Activated CD8-positive, alpha-beta memory T cell treated with anti-CD3 and anti-CD28 coated beads, Interleukin-2, amount 10 ng/mL, durations not matched to agents 7 days and 5 days (primary cell): ENCODE measurements around the gene P3H3. TPM values are rescaled to one million over a fixed set of nuclear protein-coding genes. Genes with fewer than 3 reads are reported as not detected.

ENCODE experiments used
- ATAC-seq: fragments of 150-1000 bp; cut with Tn5 transposase; one replicate; pipeline ENCODE4 v1.10.0; 2021; ENCODE audit warnings: moderate library complexity
- CTCF ChIA-PET: fragments of 350-600 bp; sonication (Branson Sonifier 250); formaldehyde crosslinking; loops from one replicate; lab custom pipeline; 2021; ENCODE audit warnings: antibody characterized with exemption; lab: Charles Lee
- DNase-seq: peaks from one replicate; pipeline ENCODE4 v3.0.0-alpha.2; 2020
- H3K27ac Mint-ChIP-seq: one replicate; pipeline ENCODE4 v1.8.0; 2021; ENCODE audit warnings: mild to moderate bottlenecking, mixed read lengths
- H3K27me3 Mint-ChIP-seq: one replicate; pipeline ENCODE4 v1.8.0; 2021; ENCODE audit warnings: mixed read lengths
- H3K36me3 Mint-ChIP-seq: one replicate; pipeline ENCODE4 v1.8.0; 2021; ENCODE audit warnings: mild to moderate bottlenecking, mixed read lengths
- H3K4me1 Mint-ChIP-seq: one replicate; pipeline ENCODE4 v1.8.0; 2021; ENCODE audit warnings: mixed read lengths
- H3K4me3 Mint-ChIP-seq: one replicate; pipeline ENCODE4 v1.8.0; 2021; ENCODE audit warnings: mild to moderate bottlenecking, moderate library complexity, mixed read lengths
- H3K9me3 Mint-ChIP-seq: one replicate; pipeline ENCODE4 v1.8.0; 2022; ENCODE audit warnings: low read depth, mixed read lengths
- total RNA-seq, 2 experiments: library from RNA; stranded (reverse); gene quantifications; one replicate each; pipeline ENCODE4 v1.2.3, GENCODE V29; 2021

P3H3 gene
- total RNA-seq, 2 experiments from 2014 or later: 0.23 to 0.99 TPM

DNA sequence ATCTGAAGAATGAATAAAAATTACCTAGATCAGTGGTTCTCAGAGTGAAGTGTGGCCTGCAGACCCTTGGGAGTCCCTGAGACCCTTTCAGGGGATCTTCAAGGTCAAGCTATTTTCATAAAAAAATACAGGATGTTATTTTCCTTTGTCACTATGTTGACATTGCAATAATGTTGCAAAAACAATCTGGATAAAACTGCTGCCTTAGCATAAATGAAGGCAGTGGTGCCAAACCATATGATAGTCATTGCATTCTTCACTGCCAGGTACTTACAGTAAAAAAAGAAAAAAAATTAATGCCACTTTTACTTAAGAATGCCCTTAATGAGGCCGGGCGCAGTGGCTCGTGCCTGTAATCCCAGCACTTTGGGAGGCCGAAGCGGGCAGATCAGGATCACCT is 40.9 kb upstream of the P3H3 start:
- H3K4me1 Mint-ChIP-seq: peaks cover 16% of the 10 kb centered on the region
- H3K36me3 Mint-ChIP-seq: no peaks in the 10 kb centered on the region
- H3K4me3 Mint-ChIP-seq: no peak overlapping the region
- ATAC-seq (no peak), DNase-seq (no peak)
- CTCF ChIA-PET: interaction anchor here (0.7 to 2.3 kb wide), 6 partner anchors 9 to 219 kb away, joined by 3 to 9 read pairs (median 4); partner anchors contain the start of genes MLF2, NOP2 and PTMS
- H3K9me3 Mint-ChIP-seq: no peaks in the 10 kb centered on the region
- peaks cover 8% of the 10 kb centered on the region for H3K27me3 Mint-ChIP-seq
- H3K27ac Mint-ChIP-seq: no peak overlapping the region

DNA sequence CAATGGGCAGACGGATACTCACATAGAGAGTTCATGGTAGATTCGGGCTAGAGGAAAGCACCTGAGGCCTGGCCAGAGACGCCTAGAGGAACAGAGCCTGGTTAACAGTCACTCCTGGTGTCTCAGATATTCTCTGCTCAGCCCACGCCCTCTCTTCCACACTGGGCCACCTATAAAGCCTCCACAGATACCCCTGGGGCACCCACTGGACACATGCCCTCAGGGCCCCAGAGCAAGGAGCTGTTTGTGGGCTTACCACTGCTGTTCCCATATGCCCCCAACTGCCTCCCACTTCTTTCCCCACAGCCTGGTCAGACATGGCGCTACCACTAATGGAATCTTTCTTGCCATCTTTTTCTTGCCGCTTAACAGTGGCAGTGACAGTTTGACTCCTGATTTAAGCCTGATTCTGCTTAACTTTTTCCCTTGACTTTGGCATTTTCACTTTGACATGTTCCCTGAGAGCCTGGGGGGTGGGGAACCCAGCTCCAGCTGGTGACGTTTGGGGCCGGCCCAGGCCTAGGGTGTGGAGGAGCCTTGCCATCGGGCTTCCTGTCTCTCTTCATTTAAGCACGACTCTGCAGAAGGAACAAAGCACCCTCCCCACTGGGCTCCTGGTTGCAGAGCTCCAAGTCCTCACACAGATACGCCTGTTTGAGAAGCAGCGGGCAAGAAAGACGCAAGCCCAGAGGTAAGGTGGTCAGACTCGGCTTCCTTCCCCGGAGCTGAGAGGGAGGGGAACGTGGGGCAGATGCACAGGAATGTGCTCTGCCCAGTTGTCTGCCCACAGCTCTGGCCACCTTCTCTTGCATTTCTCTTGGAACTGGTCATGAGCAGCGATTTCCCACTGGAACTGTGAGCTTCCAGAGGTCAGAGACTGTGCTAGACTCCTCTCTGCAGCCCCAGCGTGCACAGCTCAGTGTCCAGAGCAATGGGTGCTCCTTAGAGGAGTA is 39.0 kb upstream of the P3H3 start, which contains the start of gene CD4:
Gene CD4, plus strand, starts transcription at position 557 of the 953 bp plus-strand sequence. CDS start 10,611 bp downstream, outside the sequence.
- no peaks in the 10 kb centered on the region for H3K36me3 Mint-ChIP-seq
- peaks cover 15% of the 10 kb centered on the region for H3K27me3 Mint-ChIP-seq
- H3K27ac Mint-ChIP-seq: no peak within 1 kb of the TSS
- H3K4me1 Mint-ChIP-seq: peaks cover 27% of the 10 kb centered on the region
- ATAC-seq: peak; percentile 22
- CTCF ChIA-PET: no interaction called here
- H3K9me3 Mint-ChIP-seq: no peaks in the 10 kb centered on the region
- no peak for DNase-seq
- H3K4me3 Mint-ChIP-seq: no peak within 1 kb of the TSS

DNA sequence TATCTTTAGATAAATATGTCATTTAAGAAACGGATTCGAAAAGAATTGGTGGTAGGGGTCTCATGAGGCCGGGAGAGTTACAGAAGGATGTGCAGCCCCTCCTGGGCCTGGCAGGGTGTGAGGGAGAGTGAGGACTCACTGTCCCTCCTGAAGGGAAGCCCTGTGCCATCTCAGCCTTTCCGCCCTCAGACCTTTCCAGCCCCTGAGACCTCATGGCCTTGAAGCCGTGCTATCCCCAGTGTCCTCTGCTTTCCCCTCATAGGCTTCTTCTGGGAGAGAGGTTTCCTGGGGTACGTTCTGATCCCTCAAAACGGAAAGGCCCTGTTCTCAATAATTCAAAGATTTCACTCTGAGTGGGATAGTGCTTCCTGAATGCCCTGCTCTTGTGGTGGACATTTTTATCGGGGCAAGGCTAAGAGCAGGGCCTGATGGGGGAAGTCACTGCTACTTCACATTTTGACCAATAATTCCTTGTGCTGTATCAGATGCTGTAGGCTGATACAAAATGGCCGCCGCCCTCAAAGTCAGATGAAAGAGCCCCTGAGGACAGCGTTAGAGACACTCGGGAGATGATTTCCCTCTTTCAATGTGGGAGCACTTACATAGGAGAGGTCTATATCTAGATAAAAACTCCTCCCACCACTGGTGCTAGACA is 37.6 kb upstream of the P3H3 start:
- H3K27me3 Mint-ChIP-seq: peaks cover 21% of the 10 kb centered on the region
- H3K27ac Mint-ChIP-seq: no peak overlapping the region
- H3K9me3 Mint-ChIP-seq: no peaks in the 10 kb centered on the region
- ATAC-seq: no peak
- H3K4me1 Mint-ChIP-seq: peaks cover 27% of the 10 kb centered on the region
- no peak overlapping the region for H3K4me3 Mint-ChIP-seq
- DNase-seq: no peak
- CTCF ChIA-PET: no interaction called here
- H3K36me3 Mint-ChIP-seq: no peaks in the 10 kb centered on the region

DNA sequence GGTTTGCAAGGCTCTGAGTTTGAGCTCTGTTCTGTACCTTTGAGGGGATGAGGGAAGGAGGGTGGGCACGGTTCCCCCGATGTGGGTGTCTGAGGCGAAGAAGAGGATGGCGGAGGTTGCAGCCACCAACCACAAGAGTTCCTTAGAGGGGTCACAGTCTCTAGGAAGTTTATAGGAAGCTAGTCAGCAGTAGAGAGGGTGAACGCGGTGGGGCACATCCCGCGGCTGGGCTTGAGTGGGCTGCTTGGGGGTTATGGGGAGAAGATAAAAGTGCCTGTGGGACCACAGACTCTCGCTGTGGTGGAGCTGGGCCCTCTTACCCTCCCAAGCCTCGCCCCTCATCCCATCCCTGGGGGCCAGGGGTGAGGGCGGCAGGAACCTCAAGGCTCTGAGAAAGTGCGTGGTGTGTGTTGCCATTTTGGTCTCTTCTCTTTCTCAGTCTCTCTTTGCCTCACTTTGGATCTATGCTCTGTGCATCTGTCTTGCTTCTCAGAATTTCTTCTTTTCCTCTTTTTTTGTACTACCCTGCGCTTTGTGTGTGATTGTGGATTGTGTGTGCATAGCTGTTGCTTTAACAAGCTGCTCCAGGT is 36.2 kb upstream of the P3H3 start:
- peaks cover 23% of the 10 kb centered on the region for H3K4me1 Mint-ChIP-seq
- CTCF ChIA-PET: interaction anchor here (1.0 to 2.5 kb wide), 7 partner anchors 12 to 39 kb away, joined by 3 to 11 read pairs (median 6); partner anchors contain the start of genes MLF2 and PTMS
- no peak for ATAC-seq
- H3K27me3 Mint-ChIP-seq: peaks cover 29% of the 10 kb centered on the region
- H3K9me3 Mint-ChIP-seq: no peaks in the 10 kb centered on the region
- no peak overlapping the region for H3K4me3 Mint-ChIP-seq
- H3K36me3 Mint-ChIP-seq: no peaks in the 10 kb centered on the region
- DNase-seq: no peak
- no peak overlapping the region for H3K27ac Mint-ChIP-seq

DNA sequence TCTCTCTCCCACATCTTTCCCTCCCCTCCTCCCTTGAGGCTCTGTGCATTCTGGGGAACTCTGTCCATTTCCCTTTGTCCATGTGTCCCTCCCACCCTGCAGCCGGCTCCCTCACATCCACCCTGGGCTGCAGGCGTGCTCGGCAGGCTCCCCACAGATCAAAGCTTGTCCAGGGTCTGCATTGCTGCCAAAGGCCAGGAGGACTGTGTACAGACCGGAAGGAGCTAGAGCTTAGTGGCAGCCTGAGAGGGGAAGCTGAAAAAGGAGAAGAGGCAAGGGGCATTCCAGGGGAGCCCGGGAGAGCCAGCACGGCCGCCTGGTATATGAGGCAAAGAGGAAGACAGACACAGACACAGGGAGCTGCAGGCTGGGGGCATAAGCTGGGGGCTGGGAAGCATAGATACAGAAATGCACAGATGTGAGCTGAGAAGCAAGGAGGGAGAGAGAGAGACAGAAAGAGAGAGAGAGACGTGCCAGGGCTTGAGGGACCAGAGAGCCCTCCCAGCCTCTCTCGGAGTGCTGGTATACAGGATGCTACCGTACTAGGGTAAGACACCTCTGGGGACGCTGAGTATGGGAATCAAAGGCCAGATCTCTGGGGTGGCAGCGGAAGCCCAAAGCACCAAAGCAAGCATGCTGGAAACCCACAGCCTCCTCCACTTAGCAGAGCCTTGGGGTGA is 35.5 kb upstream of the P3H3 start:
- CTCF ChIA-PET: interaction anchor here (0.6 to 2.5 kb wide), 8 partner anchors 13 to 39 kb away, joined by 3 to 11 read pairs (median 6); partner anchors contain the start of genes MLF2 and PTMS
- peak; percentile 43 for ATAC-seq
- Mint-ChIP-seq H3K9me3 (no peaks in the 10 kb centered on the region), H3K4me1 (peaks cover 23% of the 10 kb centered on the region), H3K27ac (no peak overlapping the region), H3K27me3 (peaks cover 29% of the 10 kb centered on the region), H3K4me3 (no peak overlapping the region), H3K36me3 (no peaks in the 10 kb centered on the region)
- DNase-seq: no peak

DNA sequence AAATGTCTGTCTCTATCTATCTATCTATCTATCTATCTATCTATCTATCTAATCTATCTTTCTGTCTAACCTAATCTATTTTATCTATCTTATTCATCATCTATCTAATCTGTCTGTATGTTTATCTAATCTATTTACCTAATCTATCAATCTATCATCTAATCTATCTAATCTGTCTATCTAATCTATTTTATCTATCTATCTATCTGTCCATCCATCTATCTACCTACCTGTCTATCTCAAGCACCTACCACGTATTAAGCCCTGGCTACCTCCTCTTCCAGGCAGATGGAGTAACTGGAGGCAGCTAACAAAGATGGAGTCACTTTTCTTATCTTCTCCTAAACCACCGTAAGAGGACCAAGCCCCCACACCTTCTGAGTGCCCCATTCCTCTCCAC is 33.1 kb upstream of the P3H3 start:
- peaks cover 19% of the 10 kb centered on the region for H3K4me1 Mint-ChIP-seq
- CTCF ChIA-PET: interaction anchor here (0.9 to 1.9 kb wide), 3 partner anchors 28 to 41 kb away, joined by 3 to 9 read pairs (median 7); partner anchors contain the start of genes MLF2 and PTMS
- no peak for ATAC-seq
- no peak for DNase-seq
- peaks cover 24% of the 10 kb centered on the region for H3K27me3 Mint-ChIP-seq
- no peak overlapping the region for H3K4me3 Mint-ChIP-seq
- H3K9me3 Mint-ChIP-seq: no peaks in the 10 kb centered on the region
- no peaks in the 10 kb centered on the region for H3K36me3 Mint-ChIP-seq
- H3K27ac Mint-ChIP-seq: no peak overlapping the region

DNA sequence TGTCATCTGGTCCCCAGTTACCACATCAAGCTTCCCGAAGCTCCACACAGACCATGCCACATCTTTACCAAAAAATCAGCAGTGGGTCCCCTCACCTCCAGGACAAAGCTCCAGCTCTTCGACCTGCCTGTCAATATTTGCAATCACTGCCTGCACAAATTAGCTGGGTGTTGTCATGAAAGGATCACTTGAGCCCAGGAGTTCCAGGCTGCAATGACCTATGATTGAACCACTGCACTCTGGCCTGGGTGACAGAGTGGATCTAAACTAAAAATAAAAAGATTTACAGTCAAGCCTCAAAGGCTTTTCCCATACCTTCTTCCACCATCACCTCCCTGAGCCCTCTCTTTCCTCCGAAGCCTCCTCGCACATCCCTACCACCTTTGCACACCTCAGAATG is 31.6 kb upstream of the P3H3 start:
- no peak overlapping the region for H3K27ac Mint-ChIP-seq
- no peaks in the 10 kb centered on the region for H3K36me3 Mint-ChIP-seq

DNA sequence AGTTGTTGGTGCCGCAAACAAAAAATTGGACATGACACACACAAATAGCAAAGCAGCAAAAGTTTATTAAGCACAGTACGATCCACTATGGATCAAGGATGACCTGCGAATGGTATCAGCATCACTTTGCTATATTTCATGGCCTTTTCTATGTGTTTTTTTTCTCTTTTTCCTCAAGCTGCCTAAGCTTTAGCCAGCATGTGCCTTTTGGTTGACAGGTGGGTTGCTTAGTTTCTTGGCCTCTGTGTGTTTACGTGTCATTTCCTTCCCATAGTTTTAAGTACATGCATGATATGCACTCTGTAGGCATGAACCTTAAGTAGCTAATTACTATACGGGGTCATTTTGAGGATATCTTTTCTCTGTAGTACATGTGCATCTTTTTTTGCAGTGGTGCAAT is 29.1 kb upstream of the P3H3 start:
- Mint-ChIP-seq H3K9me3 (no peaks in the 10 kb centered on the region), H3K4me1 (no peaks in the 10 kb centered on the region), H3K27me3 (peaks cover 16% of the 10 kb centered on the region), H3K36me3 (no peaks in the 10 kb centered on the region), H3K4me3 (no peak overlapping the region), H3K27ac (no peak overlapping the region)
- CTCF ChIA-PET: no interaction called here
- no peak for DNase-seq
- ATAC-seq: no peak

More for the DNA sequence above, 31.6 kb upstream of the P3H3 start:
- H3K4me3 Mint-ChIP-seq: no peak overlapping the region
- CTCF ChIA-PET: interaction anchor here (1.4 to 1.9 kb wide), 3 partner anchors 10 to 43 kb away, joined by 4 to 9 read pairs (median 7); partner anchors contain the start of genes MLF2 and PTMS
- H3K9me3 Mint-ChIP-seq: no peaks in the 10 kb centered on the region
- peaks cover 19% of the 10 kb centered on the region for H3K4me1 Mint-ChIP-seq
- no peak for ATAC-seq
- H3K27me3 Mint-ChIP-seq: peaks cover 24% of the 10 kb centered on the region
- no peak for DNase-seq

DNA sequence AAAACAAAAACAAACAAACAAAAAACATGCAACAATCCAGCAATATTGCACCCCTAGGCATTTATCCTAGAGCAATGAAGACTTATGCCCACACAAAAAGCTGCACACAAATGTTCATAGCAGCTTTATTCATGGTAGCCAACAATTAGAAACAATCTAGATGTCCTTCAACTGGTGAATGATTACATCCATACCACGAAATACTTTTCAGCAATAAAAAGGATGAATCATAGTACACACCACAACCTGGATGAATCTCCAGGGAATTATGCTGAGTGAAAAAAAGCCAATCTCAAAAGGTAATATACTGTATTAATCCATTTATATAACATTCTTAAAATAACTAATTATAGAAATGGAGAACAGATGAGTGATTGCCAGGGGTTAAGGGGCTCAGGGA is 21.0 kb upstream of the P3H3 start:
- Mint-ChIP-seq H3K4me1 (peaks cover 6% of the 10 kb centered on the region), H3K27me3 (peaks cover 14% of the 10 kb centered on the region), H3K27ac (no peak overlapping the region), H3K9me3 (no peaks in the 10 kb centered on the region), H3K4me3 (no peak overlapping the region), H3K36me3 (no peaks in the 10 kb centered on the region)
- CTCF ChIA-PET: interaction anchor here (0.7 to 1.0 kb wide), 2 partner anchors 12 to 160 kb away, joined by 3 to 4 read pairs; partner anchors contain the start of gene ACRBP
- no peak for ATAC-seq
- no peak for DNase-seq

DNA sequence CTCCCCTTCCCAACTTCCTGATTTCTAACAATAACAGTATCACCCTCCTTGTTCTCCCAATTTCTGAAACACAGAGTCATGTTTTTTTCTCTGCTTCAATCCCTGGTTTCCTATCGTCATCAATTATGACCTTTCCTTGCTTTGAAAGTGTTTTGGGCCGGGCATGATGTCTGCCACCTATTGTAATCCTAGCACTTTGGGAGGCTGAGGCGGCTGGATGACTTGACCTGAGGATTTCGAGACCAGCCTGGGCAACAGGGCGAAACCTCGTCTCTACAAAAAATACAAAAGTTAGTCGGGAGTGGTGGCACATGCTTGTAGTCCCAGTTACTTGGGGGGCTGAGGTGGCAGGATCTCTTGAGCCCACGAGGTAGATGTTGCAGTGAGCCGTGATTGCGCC is 19.2 kb upstream of the P3H3 start:
- CTCF ChIA-PET: interaction anchor here (0.7 to 1.5 kb wide), 2 partner anchors 16 to 69 kb away, joined by 3 to 4 read pairs; no protein-coding TSS in a partner anchor
- peaks cover 19% of the 10 kb centered on the region for H3K27me3 Mint-ChIP-seq

DNA sequence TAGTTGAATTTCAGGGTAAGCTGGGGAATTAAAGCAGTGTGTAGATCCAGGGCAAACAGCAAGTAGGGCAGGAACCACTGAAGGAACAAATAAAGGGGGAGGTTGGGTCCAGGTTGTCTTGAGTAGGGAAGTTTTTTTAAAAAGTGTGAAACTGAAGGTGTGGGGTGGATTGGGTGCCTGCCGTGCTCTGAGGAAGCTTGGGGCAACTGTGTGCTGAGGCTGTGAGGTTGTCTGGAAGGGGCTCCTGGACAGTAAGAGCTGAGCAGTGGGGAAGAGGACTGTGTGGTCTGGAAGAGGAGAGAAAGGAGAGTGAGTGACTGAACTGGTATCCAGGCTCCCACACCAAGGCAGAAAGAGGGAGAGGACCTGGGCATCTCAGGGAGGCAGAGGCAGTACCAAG is 17.4 kb upstream of the P3H3 start:
- ATAC-seq (no peak), DNase-seq (no peak)
- H3K36me3 Mint-ChIP-seq: no peaks in the 10 kb centered on the region
- CTCF ChIA-PET: interaction anchor here (1.1 to 2.0 kb wide), 2 partner anchors 18 to 57 kb away, joined by 3 to 8 read pairs; partner anchors contain the start of gene MLF2
- H3K27me3 Mint-ChIP-seq: peaks cover 23% of the 10 kb centered on the region
- H3K9me3 Mint-ChIP-seq: no peaks in the 10 kb centered on the region
- peaks cover 6% of the 10 kb centered on the region for H3K4me1 Mint-ChIP-seq
- H3K4me3 Mint-ChIP-seq: no peak overlapping the region
- H3K27ac Mint-ChIP-seq: no peak overlapping the region

More for the DNA sequence above, 19.2 kb upstream of the P3H3 start:
- Mint-ChIP-seq H3K36me3 (no peaks in the 10 kb centered on the region), H3K9me3 (no peaks in the 10 kb centered on the region), H3K27ac (no peak overlapping the region), H3K4me3 (no peak overlapping the region), H3K4me1 (peaks cover 6% of the 10 kb centered on the region)
- ATAC-seq (no peak), DNase-seq (no peak)

DNA sequence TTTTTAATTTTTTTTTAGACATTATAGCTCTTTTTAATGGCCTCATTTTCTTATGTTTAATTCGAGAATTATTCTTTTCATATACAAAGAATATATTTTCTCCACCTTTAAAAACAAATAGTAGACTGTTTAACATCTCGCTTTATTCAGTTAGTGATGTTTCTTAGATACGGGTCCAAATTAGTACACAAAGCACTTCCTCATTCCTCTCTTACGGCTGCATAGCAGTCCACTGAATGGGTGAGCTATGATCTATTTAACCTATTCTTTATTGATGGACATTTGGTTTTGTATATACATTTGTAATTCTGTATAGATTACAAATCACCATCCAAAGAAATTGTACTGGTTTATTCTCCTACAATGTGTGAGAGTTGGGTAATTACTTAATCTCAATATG is 14.8 kb upstream of the P3H3 start:
- no peak for DNase-seq
- Mint-ChIP-seq H3K36me3 (no peaks in the 10 kb centered on the region), H3K27ac (no peak overlapping the region), H3K4me3 (no peak overlapping the region), H3K9me3 (no peaks in the 10 kb centered on the region), H3K4me1 (peaks cover 6% of the 10 kb centered on the region), H3K27me3 (peaks cover 19% of the 10 kb centered on the region)
- no peak for ATAC-seq
- CTCF ChIA-PET: interaction anchor here (0.6 to 2.5 kb wide), 8 partner anchors 8 to 59 kb away, joined by 3 to 12 read pairs (median 4); partner anchors contain the start of genes GPR162 and MLF2
